GM13976 (cell line): Measurements from ENCODE around the gene KCNAB2.
A peak's percentile ranks its signal among the peaks of the same experiment; 100 is the strongest.

ENCODE experiments used
- DNase-seq: peaks from one replicate; pipeline ENCODE4 v3.0.0; 2012; ENCODE audit warnings: low spot score
- CTCF ChIP-seq: IDR thresholded peaks from 2 replicates; pipeline ENCODE4 v1.5.1; 2012; ENCODE audit warnings: borderline replicate concordance, mild to moderate bottlenecking; ENCODE audit not compliant: insufficient read depth; ENCODE audit errors: extremely low read depth, missing control alignments, control extremely low read depth
- in situ Hi-C: fragments of 300-500 bp; cut with MboI; formaldehyde crosslinking; loops from one replicate; pipeline ENCODE4 v1.12.0; 2022; ENCODE audit warnings: low sequenced_read_pairs, mixed read lengths, inconsistent platforms; ENCODE audit not compliant: unreplicated experiment

KCNAB2 gene

GRCh38 chr1:6025269-6026094, 20.2 kb upstream of the KCNAB2 start:
- in situ Hi-C loops = no loop called here
- no peak for TF ChIP-seq CTCF

GRCh38 chr1:6026095-6026809, 19.4 kb upstream of the KCNAB2 start:
- peak; percentile 91 for DNase-seq
- in situ Hi-C loops = no loop called here
- TF ChIP-seq CTCF = no peak

More at GRCh38 chr1:6025269-6026094, 20.2 kb upstream of the KCNAB2 start:
- no peak for DNase-seq

GRCh38 chr1:6027591-6027990, 18.1 kb upstream of the KCNAB2 start:
- in situ Hi-C loops = no loop called here
- DNase-seq = no peak
- no peak for TF ChIP-seq CTCF

GRCh38 chr1:6028042-6028850, 17.4 kb upstream of the KCNAB2 start:
- peak; percentile 64 for DNase-seq
- in situ Hi-C loops = no loop called here
- no peak for TF ChIP-seq CTCF

GRCh38 chr1:6029351-6029750, 16.3 kb upstream of the KCNAB2 start:
- TF ChIP-seq CTCF = no peak
- in situ Hi-C loops = no loop called here
- no peak for DNase-seq

- no peak for DNase-seq
- in situ Hi-C loops = no loop called here
- no peak for TF ChIP-seq CTCF
Measured at GRCh38 chr1:6030132-6030531, 15.6 kb upstream of the KCNAB2 start.
